Measurements from ENCODE around the gene ANO6.
"Not testable (repeated sequence)": the region's sequence is repeated elsewhere in the genome, so short reads cannot be mapped to it uniquely, and the experiment has no call there.

Gene ANO6

GRCh38 chr12:45236383-45236782 lies 20.5 kb downstream of the ANO6 start:
- DNase-seq (ENCODE audit: low spot score in 2 of 2); H3K4me3 Mint-ChIP-seq; H3K9me3 Mint-ChIP-seq; H3K27me3 Mint-ChIP-seq; H3K27ac Mint-ChIP-seq; ATAC-seq (ENCODE audit: low read depth); H3K36me3 Mint-ChIP-seq: not testable (repeated sequence)
- H3K4me1 Mint-ChIP-seq: peaks cover 33% of the 10 kb centered on the region

DNA sequence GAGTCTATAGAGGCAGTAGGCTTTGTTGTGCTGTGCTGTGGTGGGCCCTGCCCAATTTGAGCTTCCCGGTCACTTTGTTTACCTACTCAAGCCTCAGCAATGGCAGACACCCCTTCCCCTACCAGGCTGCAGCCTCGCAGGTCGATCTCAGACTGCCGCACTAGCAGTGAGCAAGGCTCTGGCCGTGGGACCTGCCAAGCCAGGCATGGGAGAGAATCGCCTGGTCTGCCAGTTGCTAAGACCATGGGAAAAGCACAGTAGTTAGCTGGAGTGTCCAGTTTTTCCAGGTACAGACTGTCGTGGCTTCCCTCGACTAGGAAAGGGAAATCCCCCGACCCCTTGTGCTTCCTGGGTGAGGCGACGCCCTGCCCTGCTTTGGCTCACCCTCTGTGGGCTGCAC lies 26.3 kb downstream of the ANO6 start:
- Mint-ChIP-seq H3K36me3 (peaks cover 4% of the 10 kb centered on the region), H3K9me3 (no peaks in the 10 kb centered on the region), H3K4me3 (no peak overlapping the region), H3K27ac (no peak overlapping the region), H3K4me1 (peaks cover 26% of the 10 kb centered on the region), H3K27me3 (no peaks in the 10 kb centered on the region)
- DNase-seq (ENCODE audit: low spot score in 2 of 2) (no peak), ATAC-seq (ENCODE audit: low read depth) (no peak)

DNA sequence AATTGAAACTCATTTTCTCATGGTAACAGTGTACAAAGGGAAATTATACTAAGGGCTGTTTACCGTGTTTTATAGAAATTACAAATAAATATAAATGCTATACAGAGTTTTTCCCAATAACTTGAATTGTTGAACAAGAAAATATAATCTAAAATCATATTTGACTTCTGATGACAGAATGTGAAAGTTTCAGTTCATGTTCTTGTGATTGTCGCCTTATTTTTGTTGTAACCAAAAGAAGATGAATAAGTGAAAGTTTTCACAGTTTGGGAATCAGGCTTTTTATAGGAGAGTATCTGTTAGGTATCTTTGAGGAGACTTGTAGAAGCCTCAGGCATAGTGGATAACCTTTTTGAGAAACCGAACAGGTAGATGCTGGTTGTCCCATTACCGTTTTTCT lies 28.1 kb downstream of the ANO6 start:
- peaks cover 23% of the 10 kb centered on the region for H3K4me1 Mint-ChIP-seq
- H3K27ac Mint-ChIP-seq: peak overlapping the region; percentile 87
- no peaks in the 10 kb centered on the region for H3K9me3 Mint-ChIP-seq

GRCh38 chr12:45244561-45245343 lies 28.9 kb downstream of the ANO6 start:
- Mint-ChIP-seq H3K4me1 (peaks cover 21% of the 10 kb centered on the region), H3K9me3 (no peaks in the 10 kb centered on the region), H3K36me3 (peaks cover 3% of the 10 kb centered on the region), H3K4me3 (peak overlapping the region; percentile 77), H3K27me3 (no peaks in the 10 kb centered on the region), H3K27ac (peak overlapping the region; percentile 87)
- ATAC-seq (ENCODE audit: low read depth) (peak; percentile 99), DNase-seq (ENCODE audit: low spot score in 2 of 2) (peak in 1 of 2 donors; percentile 10)

More for the DNA sequence above, 28.1 kb downstream of the ANO6 start:
- Mint-ChIP-seq H3K4me3 (peak overlapping the region; percentile 77), H3K36me3 (peaks cover 2% of the 10 kb centered on the region), H3K27me3 (no peaks in the 10 kb centered on the region)
- DNase-seq (ENCODE audit: low spot score in 2 of 2) (no peak), ATAC-seq (ENCODE audit: low read depth) (no peak)

DNA sequence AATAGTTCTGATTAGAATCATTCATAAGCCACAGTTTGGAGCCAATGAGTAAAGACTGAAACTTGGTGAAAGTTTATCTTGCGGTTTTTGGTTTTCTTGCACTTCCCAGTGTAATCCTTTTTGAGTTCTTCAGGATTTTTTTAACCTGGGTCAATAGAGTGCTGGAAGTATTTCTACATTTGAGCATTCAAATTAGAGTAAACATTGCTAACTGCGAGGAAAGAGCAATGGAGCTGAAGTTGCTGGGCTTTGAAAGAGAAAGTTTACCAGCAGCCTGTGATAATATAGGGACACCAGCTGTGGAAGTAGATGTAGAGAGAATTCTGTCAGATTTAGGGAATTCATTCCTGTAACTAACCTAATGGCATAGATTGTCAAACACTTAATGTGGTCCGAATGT lies 30.3 kb downstream of the ANO6 start:
- H3K4me3 Mint-ChIP-seq: no peak overlapping the region
- peaks cover 3% of the 10 kb centered on the region for H3K36me3 Mint-ChIP-seq
- H3K9me3 Mint-ChIP-seq: no peaks in the 10 kb centered on the region
- H3K27ac Mint-ChIP-seq: no peak overlapping the region
- peaks cover 12% of the 10 kb centered on the region for H3K4me1 Mint-ChIP-seq
- no peak for DNase-seq (ENCODE audit: low spot score in 2 of 2)
- ATAC-seq (ENCODE audit: low read depth): no peak
- H3K27me3 Mint-ChIP-seq: no peaks in the 10 kb centered on the region

DNA sequence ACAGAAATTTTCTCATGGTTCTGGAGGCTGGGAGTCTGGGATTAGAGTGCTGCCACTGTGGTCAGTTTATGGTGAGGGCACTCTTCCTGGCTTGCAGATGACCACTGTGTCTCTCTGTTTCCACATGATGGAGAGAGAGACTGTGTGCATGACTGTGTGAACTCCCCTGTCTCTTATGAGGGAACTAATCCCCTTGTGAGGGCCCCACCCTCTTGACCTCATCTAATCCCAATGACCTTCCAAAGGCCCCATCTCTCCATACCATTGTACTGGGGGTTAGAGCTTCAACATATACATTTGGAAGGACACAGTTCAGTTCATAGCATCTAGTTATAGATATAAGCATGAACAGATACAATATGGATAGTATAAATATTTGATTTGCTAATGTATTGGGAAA lies 31.7 kb downstream of the ANO6 start:
- Mint-ChIP-seq H3K4me1 (peaks cover 10% of the 10 kb centered on the region), H3K4me3 (no peak overlapping the region), H3K27me3 (no peaks in the 10 kb centered on the region), H3K27ac (no peak overlapping the region), H3K9me3 (no peaks in the 10 kb centered on the region), H3K36me3 (peaks cover 3% of the 10 kb centered on the region)
- no peak for ATAC-seq (ENCODE audit: low read depth)
- DNase-seq (ENCODE audit: low spot score in 2 of 2): no peak

DNA sequence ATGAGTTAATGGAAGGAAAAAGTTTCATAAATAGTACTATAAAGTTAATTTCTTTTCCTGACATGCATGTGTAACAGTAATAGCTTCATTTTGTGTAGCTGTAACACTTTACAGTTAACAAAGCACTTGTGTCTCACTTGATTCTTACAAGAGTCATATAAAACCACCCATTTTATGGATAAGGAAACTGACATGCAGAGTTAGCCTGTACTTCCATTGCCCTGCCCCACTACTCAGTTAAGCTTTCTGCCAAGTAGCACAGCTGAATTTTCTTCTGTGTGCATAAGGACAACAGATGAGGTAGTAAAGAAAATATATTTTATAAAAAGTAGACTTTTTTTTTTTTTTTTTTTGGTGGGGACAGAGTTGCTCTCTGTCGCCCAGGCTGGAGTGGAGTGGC lies 32.2 kb downstream of the ANO6 start:
- no peaks in the 10 kb centered on the region for H3K27me3 Mint-ChIP-seq
- H3K36me3 Mint-ChIP-seq: peaks cover 3% of the 10 kb centered on the region
- ATAC-seq (ENCODE audit: low read depth): no peak
- no peak overlapping the region for H3K27ac Mint-ChIP-seq
- no peak for DNase-seq (ENCODE audit: low spot score in 2 of 2)
- no peaks in the 10 kb centered on the region for H3K9me3 Mint-ChIP-seq
- H3K4me3 Mint-ChIP-seq: no peak overlapping the region
- peaks cover 10% of the 10 kb centered on the region for H3K4me1 Mint-ChIP-seq

DNA sequence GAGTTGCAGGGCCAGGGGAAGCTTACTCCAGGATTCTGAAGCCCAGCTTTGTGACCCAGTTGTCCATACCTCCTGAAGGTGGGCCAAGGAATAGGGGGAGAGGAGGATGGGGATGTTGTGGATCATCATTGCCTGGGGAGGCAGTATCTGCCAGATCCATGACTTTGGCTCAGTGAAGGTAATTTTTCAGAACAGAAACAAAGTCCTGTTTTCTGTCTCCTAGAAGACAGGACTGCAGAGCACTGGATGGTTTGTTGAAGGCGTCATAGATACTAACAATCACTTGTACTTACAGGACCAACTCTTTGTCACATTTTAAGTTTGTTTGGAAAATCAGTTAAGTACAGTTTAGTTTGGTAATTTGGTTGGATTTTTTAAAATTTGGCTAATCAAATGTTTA lies 38.4 kb downstream of the ANO6 start:
- DNase-seq (ENCODE audit: low spot score in 2 of 2) (no peak), ATAC-seq (ENCODE audit: low read depth) (no peak)
- no peaks in the 10 kb centered on the region for H3K9me3 Mint-ChIP-seq
- H3K27ac Mint-ChIP-seq: no peak overlapping the region
- no peaks in the 10 kb centered on the region for H3K27me3 Mint-ChIP-seq
- peaks cover 17% of the 10 kb centered on the region for H3K4me1 Mint-ChIP-seq
- no peak overlapping the region for H3K4me3 Mint-ChIP-seq
- H3K36me3 Mint-ChIP-seq: peaks cover 13% of the 10 kb centered on the region

- Mint-ChIP-seq H3K27ac (no peak overlapping the region), H3K36me3 (peaks cover 13% of the 10 kb centered on the region), H3K4me3 (no peak overlapping the region), H3K27me3 (no peaks in the 10 kb centered on the region), H3K9me3 (no peaks in the 10 kb centered on the region), H3K4me1 (peaks cover 17% of the 10 kb centered on the region)
- ATAC-seq (ENCODE audit: low read depth) (no peak), DNase-seq (ENCODE audit: low spot score in 2 of 2) (no peak)
These were observed 40.8 kb downstream of the ANO6 start for GRCh38 chr12:45256721-45257120.

DNA sequence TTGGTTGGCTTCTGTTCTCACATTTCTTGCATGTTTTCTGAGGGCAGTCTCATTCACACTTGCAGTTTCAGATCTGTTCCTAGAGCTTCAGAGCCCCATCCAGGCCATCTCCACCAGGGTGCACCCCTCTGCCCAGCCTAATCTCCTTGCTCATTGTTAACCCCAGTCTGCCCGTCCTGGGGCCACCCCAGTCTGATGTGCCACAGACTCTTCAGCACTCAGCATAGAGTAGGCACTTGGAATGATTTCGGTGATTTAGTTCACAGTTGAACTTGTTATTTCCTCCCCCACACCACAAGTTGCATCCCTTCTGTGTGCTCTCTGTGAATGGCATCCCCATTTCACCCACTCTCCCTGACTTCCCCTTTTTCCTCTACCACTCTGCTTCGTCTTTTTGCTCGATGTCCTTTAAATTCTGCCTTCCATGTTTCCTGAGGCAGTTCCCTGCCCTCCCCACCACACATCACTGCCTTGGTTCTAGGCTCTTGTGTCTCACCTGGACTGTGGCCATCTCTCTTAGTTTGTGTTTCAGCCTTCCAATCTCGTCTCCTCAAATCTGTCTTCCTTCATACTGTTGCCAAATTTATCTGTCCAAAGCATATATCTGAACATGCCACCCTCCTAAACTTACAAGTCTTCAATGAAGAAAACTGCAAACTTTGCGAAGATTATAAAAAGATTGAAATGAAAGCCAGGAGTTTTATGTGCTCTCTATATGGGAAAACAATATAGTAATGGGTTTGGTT lies 41.5 kb downstream of the ANO6 start:
- Mint-ChIP-seq H3K4me3 (no peak overlapping the region), H3K4me1 (peaks cover 17% of the 10 kb centered on the region), H3K27ac (peak overlapping the region; percentile 1), H3K27me3 (no peaks in the 10 kb centered on the region), H3K36me3 (peaks cover 15% of the 10 kb centered on the region), H3K9me3 (no peaks in the 10 kb centered on the region)
- no peak for DNase-seq (ENCODE audit: low spot score in 2 of 2)
- ATAC-seq (ENCODE audit: low read depth): peak; percentile 42

DNA sequence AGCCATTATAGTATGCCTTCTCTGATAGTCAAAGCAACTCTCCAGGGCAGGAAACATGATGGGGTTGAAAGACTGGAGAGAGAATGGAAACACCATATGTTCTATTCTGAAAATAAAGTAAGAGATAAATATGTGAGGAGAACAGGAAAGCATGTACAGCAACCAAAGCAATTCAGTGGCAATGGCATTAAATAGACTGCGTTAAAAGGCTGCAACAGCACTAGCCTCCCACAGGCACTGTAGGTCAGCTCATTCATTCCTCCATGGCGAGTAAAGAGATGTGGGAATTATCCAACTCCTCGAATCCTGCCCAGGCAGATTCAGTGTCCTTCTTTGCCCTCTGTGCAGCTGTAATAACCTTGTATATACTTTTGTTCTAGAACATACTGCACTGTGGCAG lies 43.8 kb downstream of the ANO6 start:
- Mint-ChIP-seq H3K36me3 (peaks cover 16% of the 10 kb centered on the region), H3K27me3 (no peaks in the 10 kb centered on the region), H3K4me1 (peaks cover 15% of the 10 kb centered on the region), H3K9me3 (no peaks in the 10 kb centered on the region), H3K4me3 (no peak overlapping the region), H3K27ac (no peak overlapping the region)
- DNase-seq (ENCODE audit: low spot score in 2 of 2): no peak
- no peak for ATAC-seq (ENCODE audit: low read depth)

DNA sequence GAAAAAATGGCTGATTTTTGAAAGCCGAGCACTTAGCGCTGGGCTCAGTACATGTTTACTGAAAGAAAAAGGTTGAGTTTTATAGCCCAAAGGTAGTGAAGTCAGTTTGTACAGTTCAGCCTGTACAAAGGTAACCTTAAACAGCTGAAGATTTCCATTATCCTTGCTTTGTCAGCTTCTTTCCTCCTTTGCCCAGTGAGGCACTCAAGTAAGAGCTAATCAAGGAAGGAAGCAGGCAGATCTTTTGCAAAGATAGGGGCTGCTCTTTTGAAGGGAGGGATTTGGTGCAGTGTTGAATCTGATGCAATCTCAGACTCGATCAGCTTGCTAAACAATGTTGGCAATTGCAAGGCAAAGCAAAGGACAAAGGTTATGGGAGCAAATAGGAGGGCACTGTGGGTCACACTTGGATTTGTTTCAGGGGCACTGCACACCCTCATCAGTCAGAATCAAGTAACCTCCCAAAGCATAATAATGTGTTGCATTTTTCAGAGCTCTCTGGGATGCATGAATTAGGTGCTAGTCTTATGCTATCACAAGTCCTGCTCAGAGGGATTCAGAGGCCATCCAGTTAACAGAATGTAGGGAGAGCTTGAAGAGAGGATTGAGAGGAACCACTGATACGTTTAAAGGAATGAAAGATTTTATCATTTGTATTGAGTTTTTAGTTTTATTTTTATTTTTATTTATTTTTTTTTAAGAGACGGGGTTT lies 44.4 kb downstream of the ANO6 start:
- Mint-ChIP-seq H3K27ac (no peak overlapping the region), H3K9me3 (no peaks in the 10 kb centered on the region), H3K4me3 (no peak overlapping the region), H3K4me1 (peaks cover 15% of the 10 kb centered on the region), H3K27me3 (no peaks in the 10 kb centered on the region), H3K36me3 (peaks cover 16% of the 10 kb centered on the region)
- DNase-seq (ENCODE audit: low spot score in 2 of 2) (no peak), ATAC-seq (ENCODE audit: low read depth) (no peak)

DNA sequence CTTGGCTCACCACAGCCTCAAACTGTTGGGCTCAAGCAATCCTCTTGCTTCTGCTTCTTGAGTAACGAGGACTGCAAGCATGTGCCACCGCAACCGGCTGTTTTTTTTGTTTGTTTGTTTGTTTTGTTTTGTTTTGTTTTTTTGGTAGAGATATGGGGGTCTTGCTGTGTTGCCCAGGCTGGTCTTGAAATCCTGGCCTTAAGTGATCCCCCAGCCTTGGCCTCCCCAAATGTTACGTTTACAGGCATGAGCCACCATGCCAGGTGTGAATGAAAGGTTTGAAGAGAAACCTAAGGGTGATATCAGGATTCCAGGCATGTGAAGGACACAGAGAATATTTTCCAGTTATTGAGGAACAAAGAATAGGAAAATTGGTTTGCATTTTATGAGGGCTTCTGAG lies 45.0 kb downstream of the ANO6 start:
- H3K4me1 Mint-ChIP-seq: peaks cover 15% of the 10 kb centered on the region
- H3K36me3 Mint-ChIP-seq: peaks cover 16% of the 10 kb centered on the region
- no peak overlapping the region for H3K4me3 Mint-ChIP-seq
- no peaks in the 10 kb centered on the region for H3K9me3 Mint-ChIP-seq
- no peaks in the 10 kb centered on the region for H3K27me3 Mint-ChIP-seq
- no peak overlapping the region for H3K27ac Mint-ChIP-seq
- ATAC-seq (ENCODE audit: low read depth): no peak
- DNase-seq (ENCODE audit: low spot score in 2 of 2): no peak

- DNase-seq (ENCODE audit: low spot score in 2 of 2); H3K27me3 Mint-ChIP-seq; ATAC-seq (ENCODE audit: low read depth); H3K27ac Mint-ChIP-seq; H3K9me3 Mint-ChIP-seq; H3K4me3 Mint-ChIP-seq: not testable (repeated sequence)
- Mint-ChIP-seq H3K36me3 (peaks cover 16% of the 10 kb centered on the region), H3K4me1 (peaks cover 16% of the 10 kb centered on the region)
These were observed 46.3 kb downstream of the ANO6 start for GRCh38 chr12:45262185-45262584.
